ENCODE data around the gene KLK8.

KLK8 gene, protein sequence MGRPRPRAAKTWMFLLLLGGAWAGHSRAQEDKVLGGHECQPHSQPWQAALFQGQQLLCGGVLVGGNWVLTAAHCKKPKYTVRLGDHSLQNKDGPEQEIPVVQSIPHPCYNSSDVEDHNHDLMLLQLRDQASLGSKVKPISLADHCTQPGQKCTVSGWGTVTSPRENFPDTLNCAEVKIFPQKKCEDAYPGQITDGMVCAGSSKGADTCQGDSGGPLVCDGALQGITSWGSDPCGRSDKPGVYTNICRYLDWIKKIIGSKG

DNA sequence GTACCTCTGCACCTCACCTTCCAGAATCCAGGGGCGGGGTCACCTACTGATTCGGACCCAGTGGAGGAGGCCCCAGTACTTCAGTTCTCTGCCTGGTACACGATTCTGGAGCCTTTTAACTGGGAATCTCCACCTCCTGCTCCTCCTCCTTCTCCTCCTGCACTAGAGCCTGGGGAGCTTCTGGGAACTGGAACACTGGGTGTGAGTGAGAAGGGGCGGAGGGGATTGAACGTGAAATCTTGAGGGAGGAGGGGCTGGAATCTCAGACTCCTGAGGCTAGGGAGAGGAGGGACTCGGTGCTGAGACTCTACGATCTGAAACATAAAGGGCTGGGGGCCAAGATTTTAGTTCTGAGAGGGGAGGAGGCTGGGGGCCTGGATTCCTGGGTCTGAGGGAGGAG is at the start of gene KLK8:
KLK8 (minus strand) TSS at position 90 of the 400 bp plus-strand sequence. CDS start 437 bp downstream, outside the sequence.
- no peak for DNase-seq

DNA sequence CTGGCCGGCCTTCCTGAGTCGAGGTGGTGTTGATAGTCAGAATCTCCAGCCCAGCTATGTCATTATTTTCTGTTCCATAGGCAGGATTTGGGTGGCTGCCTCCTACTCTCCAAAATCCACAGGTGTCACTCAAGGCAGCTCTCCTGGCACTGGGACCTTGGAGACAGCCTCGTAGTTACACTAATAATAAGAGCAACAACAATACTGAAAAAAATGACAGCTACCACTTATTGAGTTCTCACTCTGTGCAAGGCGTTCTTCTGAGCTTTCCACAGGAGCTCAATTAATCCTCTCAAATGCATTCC is 45.6 kb upstream of the KLK8 start:
- DNase-seq, result no peak

DNA sequence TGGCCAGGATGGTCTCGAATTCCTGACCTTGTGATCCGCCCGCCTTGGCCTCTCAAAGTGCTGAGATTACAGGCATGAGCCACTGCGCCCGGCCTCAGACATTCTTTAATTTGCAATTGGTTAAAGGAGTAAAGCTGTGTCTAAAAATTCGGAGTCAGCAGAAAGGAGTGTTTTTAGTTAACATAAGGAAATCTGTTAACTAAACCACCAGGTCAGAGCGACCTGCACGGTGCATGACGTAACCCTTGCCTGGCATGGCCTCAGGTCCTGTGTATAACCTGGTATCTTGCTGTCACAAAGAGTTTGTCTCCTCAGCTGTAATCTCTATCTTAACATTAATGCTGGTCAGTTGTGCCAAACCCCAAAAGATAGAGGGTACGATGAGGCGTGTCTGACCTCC is 42.9 kb upstream of the KLK8 start:
- no peak for DNase-seq

DNA sequence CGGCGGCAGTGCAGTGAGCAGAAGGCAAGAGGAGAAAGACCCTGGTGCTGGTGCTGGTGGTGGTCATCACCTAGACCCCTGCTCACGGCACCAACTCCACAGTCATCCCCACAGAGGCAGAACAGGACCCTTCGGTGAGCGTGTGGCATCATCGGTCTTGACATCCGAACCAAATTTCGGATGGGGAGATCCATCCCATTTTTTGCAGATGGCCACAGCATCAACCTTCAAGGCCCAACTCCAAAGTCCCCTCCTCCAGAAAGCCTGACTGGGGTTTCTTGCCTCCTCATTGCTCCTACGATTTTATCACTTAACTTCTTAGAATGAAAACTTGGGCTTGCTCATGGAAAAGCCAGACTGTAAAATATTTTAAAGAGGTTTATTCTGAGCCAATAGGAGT is 42.1 kb upstream of the KLK8 start:
- DNase-seq, result no peak

DNA sequence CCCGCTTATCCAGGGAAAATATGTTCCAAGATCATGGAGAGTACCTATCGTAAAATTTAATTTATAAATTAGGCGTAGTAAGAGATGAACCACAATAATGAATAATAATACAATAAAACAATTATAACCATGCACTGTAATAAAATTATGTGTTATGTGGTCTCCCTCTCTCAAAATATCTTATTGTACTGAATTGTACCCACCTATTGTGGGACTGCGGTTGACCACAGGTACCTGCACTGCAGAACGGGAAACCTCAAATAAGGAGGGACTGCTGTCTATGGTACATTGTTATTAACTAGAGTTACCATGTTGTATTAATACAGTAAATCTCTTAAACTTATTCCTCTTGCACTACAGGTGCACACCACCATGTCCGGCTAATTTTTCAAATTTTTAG is 38.7 kb upstream of the KLK8 start:
- DNase-seq, result no peak

DNA sequence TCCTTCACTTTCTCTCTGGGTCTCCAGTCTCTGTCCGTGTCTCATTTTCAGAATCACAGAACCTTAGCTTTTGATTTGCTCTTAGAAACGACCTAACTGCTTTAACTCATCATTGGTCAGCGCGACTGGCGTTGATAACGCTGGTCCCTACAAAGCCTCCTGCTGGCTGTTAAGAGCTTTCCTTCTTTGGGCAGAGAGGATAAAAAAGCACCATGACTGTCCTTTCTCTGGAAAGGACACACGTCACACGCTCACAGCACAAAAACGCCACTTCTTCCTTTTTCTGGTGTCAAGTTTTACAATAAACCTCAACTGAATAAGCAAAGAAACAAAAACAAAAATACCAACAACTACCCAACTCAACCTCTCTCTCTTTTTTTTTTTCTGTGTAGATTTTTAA is 35.1 kb upstream of the KLK8 start:
- no peak for DNase-seq

DNA sequence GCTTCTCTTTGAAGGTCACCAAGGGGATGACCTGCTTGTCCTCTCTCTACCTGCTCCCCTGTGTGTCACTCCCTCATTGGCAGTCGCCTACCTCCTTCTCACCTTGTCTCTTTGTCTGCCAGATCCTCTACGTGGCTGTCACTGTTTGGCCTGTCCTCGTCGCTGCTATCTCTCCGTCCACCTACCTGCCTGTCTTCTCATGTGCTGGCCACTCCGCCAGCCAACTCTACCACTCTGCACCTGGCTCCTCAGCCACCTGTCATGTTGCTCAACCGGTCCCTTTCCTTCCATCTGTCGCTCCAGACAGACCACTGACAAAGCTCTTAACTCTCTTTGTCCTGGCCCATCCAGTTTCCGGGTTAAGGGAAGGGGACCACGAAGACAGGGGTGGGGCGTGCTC is 33.3 kb upstream of the KLK8 start, which contains the start of gene KLK12:
KLK12 (minus strand) TSS at position 299 of the 400 bp plus-strand sequence. CDS start 381 bp downstream, outside the sequence.
- no peak for DNase-seq

DNA sequence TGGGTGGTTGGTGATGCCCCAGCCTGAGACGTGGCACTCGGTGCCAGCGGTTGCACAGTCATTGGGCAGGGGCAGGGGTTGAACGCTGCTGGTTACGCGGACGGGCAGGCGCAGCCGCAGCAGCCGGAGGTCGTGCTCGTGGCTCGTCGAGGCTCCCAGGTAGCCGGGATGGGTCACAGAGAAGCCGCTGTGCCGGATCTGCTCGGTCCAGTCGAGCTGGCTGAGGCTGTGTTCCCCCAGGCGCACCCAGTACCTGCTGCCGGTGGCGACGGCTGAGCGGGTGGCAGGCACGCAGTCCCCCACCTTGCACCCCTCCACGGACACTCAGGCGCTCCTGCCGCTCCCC is 30.4 kb upstream of the KLK8 start:
- no peak for DNase-seq

DNA sequence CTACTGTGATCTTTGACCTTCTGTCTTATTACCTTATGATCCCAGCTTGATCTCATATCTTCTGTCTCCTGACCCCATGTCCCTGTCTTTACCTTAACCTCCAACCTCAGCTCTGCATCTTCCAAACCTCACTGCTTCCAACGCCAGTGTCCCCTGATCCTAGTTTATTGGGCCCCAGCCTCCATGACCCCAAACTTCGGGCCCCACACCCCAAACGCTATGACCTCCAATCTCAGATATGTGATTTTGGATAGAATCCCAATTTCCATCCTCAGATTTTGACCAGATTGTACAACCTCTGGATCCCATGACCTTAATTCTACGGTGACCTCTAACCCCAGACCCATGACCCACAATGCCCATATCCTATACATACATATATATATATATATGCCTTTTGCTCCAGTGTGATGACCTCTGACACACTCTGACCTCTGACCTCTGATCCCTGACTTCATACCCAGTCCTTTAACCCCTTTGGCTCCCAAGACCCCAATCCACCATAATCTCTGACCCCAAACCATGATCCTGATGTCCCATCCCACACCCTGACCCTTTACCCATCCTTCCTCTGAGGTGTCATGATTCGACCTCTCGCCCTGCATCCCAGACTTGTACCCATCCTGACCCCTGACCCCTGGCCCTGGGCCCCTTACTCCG is 29.9 kb upstream of the KLK8 start:
- DNase-seq, result no peak

DNA sequence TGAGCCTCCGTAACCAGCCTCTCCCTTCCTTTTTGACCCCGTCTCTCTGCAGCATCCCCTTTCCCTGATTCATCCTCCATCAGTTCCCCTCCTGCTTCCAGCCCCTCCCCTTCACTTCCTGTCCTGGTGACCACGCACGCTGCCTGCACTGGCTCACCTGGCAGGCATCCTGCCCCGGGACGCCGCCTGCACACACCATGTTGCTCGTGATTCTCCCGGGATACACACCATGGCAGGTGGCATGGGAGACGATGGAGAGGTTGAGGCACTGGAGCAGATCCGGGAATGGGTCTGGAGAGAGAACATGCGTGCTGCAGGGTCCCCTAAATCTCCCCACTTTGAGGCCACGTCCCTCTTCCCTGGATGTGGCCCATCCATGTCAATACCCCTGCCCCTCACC is 29.2 kb upstream of the KLK8 start:
- DNase-seq, result no peak

DNA sequence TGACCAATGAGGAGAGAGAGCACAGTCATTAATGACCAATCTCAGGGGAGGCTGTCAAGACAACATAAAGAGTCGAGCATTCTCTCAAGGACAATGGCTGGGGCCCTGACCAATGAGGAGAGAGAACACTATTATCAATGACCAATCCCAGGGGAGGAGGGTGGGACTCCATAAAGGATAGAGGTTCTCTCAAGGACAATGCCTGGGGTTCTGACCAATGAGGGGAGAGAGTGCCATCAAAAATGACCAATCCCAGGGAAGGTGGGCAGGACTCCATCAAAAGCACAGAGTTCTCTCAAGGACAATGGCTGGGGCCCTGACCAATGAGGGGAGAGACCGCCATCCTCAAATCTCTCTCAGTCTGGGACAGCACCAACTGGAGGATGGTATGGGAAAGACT is 28.3 kb upstream of the KLK8 start:
- DNase-seq, result no peak

DNA sequence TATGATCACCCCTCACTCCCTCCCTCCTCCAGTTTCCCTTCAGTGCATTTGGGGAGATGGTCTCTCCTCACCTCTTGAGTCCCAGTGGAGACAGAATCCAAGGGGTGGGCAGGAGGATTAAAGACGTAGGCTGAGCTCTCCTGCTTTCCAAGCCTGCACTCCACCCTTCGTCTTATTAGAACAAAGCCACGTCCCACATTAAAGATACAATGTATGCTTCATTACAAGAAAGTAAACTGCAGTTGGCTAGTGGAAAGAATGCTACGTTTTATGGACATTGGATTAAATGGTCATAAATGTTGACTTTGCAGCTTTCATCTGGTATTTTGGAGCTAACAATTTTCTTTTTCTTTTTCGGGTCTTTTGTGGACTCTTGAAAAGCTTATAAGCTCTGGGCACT is 26.5 kb upstream of the KLK8 start:
- no peak for DNase-seq

DNA sequence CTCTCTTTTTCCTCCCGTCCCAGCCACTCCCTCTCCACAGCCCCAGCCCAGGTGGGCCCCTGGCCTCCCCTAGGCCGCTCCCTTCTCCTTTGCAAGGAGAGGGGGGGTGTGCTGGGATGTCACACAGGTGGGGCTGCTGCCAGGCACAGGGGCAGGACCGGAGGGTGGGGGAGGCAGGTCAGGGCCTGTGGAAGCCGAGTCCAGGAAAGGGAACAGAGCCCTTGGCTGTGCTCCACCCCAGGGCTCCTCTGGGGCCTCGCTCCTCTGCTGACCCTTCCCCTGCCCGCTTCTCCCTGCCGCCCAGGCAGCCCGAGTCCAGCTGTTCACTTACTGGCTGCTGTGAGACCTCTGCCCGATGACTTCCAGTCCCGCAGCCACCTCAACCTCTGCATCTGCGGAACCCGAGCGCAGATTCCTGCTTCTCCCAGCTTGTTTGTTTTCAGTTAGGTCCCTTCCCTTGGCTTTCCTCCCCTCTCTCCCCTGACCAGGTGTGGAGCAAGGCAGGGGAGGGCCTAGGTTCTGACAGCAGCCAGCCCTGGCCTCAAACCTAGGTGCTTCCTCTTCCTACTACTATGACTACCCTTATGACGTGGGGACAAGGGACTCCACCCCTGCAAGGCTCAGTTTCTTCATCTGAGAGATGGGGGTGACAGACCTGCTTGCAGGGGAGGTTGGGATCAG is 25.9 kb upstream of the KLK8 start:
- no peak for DNase-seq

DNA sequence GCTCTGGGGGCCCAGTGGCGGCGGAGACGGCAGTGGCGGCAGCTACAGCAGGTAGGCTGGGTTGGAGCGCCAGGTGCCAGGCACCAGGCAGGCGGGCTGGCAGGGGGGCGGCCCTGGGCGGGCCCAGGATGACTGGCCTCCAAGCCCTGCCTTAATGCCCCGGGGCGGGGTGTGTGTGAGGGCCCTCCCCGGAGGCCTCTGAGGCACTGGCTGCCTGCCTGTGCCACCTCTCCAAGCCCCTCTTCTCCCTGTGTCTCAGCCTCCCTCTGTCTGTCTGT is 25.1 kb upstream of the KLK8 start, which contains the start of gene KLK11:
KLK11 (minus strand) TSS at position 63 of the 278 bp plus-strand sequence. CDS start 985 bp downstream, outside the sequence.
- no peak for DNase-seq

DNA sequence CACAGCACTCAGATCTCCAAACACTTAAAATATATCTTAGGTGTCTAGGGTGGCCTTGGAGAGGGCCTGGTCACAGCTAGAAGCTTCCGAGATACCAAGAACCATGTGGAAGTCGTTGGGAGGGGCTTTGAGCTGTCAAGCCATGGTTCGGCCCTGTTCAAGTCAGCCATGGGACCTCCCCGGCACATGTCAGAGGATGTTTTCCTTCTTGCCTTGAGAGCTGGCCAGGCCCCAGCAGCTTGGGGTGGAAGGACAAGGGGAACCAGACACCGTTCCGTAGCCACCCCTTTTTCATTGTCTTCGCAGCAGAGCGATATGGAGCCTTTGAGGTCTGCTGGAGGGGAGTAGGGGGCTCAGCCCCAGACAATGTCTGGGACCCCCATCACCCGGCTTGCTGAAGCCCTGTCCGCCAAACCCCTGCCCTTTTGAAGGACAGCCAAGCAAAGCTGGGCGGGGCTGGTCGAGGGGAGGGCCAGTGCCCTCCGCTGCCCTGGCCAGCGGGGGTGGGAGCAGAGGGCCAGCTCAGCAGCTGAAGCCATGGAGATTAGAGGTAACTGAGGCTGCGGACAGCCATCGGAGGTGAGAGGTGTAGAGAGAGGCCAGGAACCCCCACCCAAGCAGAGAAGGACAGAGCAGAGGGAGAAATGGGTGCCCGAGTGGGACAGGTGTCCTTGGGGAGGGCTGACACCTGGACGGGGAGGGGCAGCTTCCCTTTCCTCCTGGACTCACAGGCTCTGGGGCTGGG is 24.6 kb upstream of the KLK8 start:
- DNase-seq, result no peak

DNA sequence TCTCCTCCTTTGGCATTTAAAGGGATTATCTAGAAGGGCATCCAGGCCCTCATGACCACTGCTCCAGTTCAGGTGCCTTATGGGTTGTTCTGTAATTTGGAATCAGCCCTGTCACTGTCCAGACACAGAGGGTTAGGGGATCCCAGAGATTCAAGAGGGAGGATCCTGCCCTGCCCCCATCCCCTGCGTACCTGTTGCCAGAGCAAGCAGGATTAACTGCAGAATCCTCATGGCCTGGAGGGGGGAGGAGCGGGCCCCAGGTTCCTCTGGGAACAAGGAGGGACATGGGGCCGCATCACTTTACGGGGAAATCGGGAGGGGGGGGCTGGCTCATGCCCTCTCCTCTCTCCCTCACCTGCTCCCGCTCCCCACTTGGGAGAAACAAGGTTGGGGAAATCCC is 24.0 kb upstream of the KLK8 start:
- no peak for DNase-seq

DNA sequence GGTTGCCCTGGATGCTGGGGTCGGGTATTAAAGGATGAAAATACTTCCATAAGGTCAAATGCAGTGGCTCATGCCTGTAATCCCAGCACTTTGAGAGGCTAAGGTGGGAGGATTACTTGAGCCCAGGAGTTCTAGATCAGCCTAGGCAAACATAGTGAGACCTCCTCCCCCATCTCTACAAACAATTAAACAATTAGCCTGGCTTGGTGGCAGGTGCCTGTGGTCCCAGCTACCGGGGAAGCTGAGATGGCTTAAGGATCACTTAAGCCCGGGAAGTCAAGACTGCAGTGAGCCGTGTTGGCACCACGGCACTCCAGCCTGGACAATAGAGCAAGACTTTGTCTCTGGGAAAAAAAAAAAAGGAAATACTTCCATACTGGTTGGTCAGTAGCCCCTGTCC is 23.5 kb upstream of the KLK8 start:
- DNase-seq, result no peak

DNA sequence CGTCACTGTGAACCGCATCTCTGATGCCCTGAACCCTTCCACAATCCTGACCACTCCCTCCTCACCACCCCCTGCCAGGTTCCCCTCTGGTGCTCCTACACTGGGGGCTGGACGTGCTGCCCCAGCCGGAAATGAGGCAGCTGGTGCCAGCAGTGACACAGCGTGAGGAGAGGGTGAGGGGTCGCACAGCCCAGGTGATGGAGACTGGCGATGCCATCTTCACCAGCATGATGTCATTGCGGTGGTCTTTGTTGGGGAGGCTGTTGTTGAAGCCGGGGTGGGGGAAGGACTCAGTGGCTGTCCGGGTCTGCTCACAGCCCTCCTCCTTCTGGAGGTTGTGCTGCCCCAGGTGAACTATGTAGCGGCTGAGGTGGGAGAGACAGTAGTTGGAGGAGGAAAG is 22.5 kb upstream of the KLK8 start:
- no peak for DNase-seq

DNA sequence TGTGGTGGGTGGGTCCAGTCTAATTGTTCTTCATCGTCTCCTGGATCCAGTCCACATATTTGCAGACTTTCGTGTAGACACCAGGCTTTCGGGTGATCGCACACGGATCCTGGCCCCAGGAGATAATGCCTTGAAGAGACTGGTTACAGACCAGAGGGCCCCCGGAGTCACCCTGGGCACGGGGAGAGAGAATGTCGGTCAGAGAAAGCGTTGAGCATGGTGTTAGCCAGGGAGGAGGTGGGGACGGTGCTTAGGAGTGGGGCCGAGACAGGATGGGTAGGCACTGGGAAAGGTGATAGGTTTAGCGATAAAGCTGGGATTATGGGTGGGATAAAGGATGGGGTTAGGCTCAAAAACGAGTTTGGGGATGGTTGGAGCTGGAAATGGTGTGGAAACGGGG is 21.1 kb upstream of the KLK8 start:
- no peak for DNase-seq

DNA sequence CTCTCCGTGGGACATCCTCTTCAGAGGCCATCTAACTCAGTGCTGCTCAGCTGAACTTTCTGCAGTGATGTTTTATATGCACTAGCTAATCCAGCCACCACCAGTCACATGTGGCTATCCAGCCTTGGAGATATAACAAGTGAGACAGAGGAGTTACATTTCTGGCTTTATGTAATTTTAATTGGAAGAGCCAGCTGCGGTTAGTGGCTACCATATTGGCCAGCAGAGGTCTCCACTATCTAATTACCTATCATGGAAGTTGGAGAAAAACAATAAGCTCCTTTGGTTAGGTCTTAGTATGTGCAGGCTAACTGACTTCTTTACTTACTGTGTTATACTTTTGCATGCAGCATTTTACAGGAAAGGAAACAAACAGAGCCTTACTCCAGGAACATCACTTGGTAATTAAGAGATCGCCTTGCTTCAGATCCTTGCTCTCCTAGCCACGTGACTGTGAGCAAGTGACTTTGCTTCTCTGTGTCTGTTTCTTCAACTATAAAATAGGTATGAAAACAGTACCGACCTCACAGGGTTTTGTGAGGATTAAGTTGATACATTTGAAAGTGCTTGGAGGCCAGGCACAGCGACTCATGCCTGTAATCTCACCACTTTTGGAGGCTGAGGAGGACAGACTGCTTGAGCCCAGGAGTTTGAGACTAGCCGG is 19.7 kb upstream of the KLK8 start:
- no peak for DNase-seq

DNA sequence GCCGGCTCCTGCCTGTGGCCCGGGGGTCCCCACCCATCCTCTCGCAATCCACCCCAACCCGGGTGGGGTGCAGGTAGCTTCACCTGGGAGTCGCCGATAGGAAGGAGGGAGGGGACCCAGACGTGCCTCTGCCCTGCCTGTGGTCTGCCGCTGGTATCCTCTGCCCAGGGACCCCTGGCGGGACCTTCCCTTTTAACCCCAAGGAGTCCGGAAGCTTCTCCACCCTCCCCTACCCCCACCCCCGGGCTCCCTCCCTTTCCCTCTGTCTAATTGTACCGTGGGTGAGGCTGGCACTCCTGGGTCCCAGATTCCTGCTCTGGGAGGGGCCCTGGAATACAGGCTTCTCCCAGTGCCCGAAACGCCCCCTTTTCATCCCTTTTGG is 18.1 kb upstream of the KLK8 start, which contains the start of gene KLK10:
KLK10 (minus strand) TSS at position 166 of the 382 bp plus-strand sequence. CDS start 579 bp downstream, outside the sequence.
- no peak for DNase-seq

DNA sequence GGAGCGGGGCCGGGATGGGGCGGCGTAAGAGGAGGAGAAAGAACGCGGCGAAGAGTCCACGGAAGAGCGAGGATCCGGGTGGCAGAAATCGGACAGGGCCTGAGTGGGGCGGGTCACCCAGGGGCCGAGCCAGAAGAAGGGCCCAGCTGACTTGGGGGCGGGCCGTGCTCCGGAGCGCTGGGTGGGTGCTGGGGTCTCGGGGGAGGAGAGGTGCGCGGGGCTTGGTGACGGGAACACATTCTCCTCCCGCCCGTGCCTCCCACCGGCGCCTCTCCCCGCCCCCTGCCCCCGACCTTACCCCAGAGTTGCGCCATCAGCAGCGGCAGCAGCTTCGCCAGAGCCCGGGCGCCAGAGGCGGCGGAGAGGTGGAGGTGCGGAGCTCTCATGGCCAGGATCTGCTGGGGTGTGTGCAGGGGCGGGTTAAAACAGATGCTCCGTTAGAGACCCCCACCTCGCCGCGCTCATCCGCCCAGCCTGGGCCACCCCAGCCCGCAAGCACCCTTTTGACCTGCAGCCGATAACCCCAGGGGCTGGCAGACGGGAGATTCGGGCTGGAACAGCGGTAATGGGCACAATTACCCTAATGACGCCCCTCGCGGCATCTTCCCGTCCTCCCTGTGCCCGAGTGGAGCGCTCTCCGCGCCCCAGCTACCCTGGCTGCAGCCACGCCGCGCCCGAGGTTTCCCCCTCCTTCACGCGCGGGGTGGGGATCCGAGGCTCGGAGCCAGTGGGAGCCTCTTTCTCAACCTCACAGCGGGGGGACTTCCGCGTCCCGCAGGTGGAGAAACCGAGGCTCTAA is 17.5 kb upstream of the KLK8 start:
- no peak for DNase-seq

Data from activated naive CD4-positive, alpha-beta T cell (primary cell).